PC-9 (cell line): ENCODE data around the gene PRXL2B. TPM values are rescaled to one million over a fixed set of nuclear protein-coding genes. Genes with fewer than 3 reads are reported as not detected.

Source experiments
- BruUV-seq: library from RNA; stranded (reverse); fragments of 400-500 nt; replicated peaks from 2 replicates; lab custom pipeline; 2021; lab: Mats Ljungman, UMichigan
- CTCF ChIA-PET: fragments of 300-600 bp; sonication (Branson Sonifier 250); formaldehyde crosslinking; loops from one replicate; lab custom pipeline; 2022; ENCODE audit warnings: antibody characterized with exemption; lab: Charles Lee
- POLR2A ChIA-PET: fragments of 300-600 bp; sonication (Branson Sonifier 250); formaldehyde crosslinking; loops from one replicate; lab custom pipeline; 2022; ENCODE audit warnings: antibody characterized with exemption; ENCODE audit not compliant: unreplicated experiment; lab: Charles Lee
- DNase-seq, 2 experiments: peaks; one replicate each; pipeline versions ENCODE4 v3.0.0 to v3.0.0-alpha.2; 2015 to 2022; ENCODE audit warnings: mixed read lengths in 1 of 2
- H2AFZ ChIP-seq: fragments of 200-600 bp; sonication (generic); 2 replicates; pipeline ENCODE4 v1.8.1; 2017; ENCODE audit warnings: antibody characterized with exemption
- H3F3A ChIP-seq: fragments of 200-600 bp; sonication (generic); 2 replicates; pipeline ENCODE4 v1.8.1; 2017; ENCODE audit warnings: antibody characterized with exemption, mild to moderate bottlenecking, low read depth; ENCODE audit not compliant: insufficient read depth
- H3K27ac ChIP-seq: fragments of 200-600 bp; sonication (generic); 2 replicates; pipeline ENCODE4 v1.6.1; 2016; ENCODE audit warnings: mixed run types
- H3K27me3 ChIP-seq: fragments of 200-600 bp; sonication (generic); 2 replicates; pipeline ENCODE4 v1.6.1; 2016; ENCODE audit warnings: low read depth, mixed run types; ENCODE audit not compliant: insufficient read depth
- H3K36me3 ChIP-seq: fragments of 200-600 bp; sonication (generic); 2 replicates; pipeline ENCODE4 v1.6.1; 2016; ENCODE audit warnings: low read depth, mixed run types
- H3K4me1 ChIP-seq: fragments of 200-600 bp; sonication (generic); replicated peaks from 2 replicates; pipeline ENCODE4 v1.6.1; 2016; ENCODE audit warnings: mixed run types; ENCODE audit not compliant: insufficient read depth
- H3K4me2 ChIP-seq: fragments of 200-600 bp; sonication (generic); 2 replicates; pipeline ENCODE4 v1.6.1; 2017; ENCODE audit warnings: mixed run types
- H3K4me3 ChIP-seq: fragments of 200-600 bp; sonication (generic); 2 replicates; pipeline ENCODE4 v1.6.1; 2016; ENCODE audit warnings: mixed run types
- H3K79me2 ChIP-seq: fragments of 200-600 bp; sonication (generic); 2 replicates; pipeline ENCODE4 v1.6.1; 2017; ENCODE audit warnings: low read depth, mixed run types
- H3K9me2 ChIP-seq: fragments of 200-600 bp; sonication (generic); 2 replicates; pipeline ENCODE4 v1.8.1; 2017; ENCODE audit warnings: mild to moderate bottlenecking; ENCODE audit not compliant: insufficient read depth
- H3K9me3 ChIP-seq: fragments of 200-600 bp; sonication (generic); 2 replicates; pipeline ENCODE4 v1.8.1; 2016; ENCODE audit warnings: low read depth; ENCODE audit not compliant: insufficient read depth
- H4K20me1 ChIP-seq: fragments of 200-600 bp; sonication (generic); 2 replicates; pipeline ENCODE4 v1.8.1; 2017; ENCODE audit not compliant: insufficient read depth
- CTCF ChIP-seq: fragments of 200-600 bp; sonication (generic); conservative IDR thresholded peaks from 2 replicates; pipeline ENCODE4 v1.6.1; 2017; ENCODE audit warnings: mixed run types, antibody characterized with exemption, mild to moderate bottlenecking, moderate library complexity
- EZH2 ChIP-seq: fragments of 200-600 bp; sonication (generic); IDR thresholded peaks from 2 replicates; pipeline ENCODE4 v1.8.0; 2017; ENCODE audit warnings: antibody characterized with exemption, low read depth
- intact Hi-C: fragments of 100-400 bp; cut with micrococcal nuclease; formaldehyde crosslinking; loops from one replicate; pipeline ENCODE4 v1.10.0; 2022; ENCODE audit not compliant: unreplicated experiment
- total RNA-seq: library from RNA; stranded (reverse); gene quantifications from 2 replicates; pipeline ENCODE4 v1.2.3, GENCODE V29; 2021

The PRXL2B gene
- total RNA-seq, 1 experiment from 2014 or later = 26.1 TPM

DNA sequence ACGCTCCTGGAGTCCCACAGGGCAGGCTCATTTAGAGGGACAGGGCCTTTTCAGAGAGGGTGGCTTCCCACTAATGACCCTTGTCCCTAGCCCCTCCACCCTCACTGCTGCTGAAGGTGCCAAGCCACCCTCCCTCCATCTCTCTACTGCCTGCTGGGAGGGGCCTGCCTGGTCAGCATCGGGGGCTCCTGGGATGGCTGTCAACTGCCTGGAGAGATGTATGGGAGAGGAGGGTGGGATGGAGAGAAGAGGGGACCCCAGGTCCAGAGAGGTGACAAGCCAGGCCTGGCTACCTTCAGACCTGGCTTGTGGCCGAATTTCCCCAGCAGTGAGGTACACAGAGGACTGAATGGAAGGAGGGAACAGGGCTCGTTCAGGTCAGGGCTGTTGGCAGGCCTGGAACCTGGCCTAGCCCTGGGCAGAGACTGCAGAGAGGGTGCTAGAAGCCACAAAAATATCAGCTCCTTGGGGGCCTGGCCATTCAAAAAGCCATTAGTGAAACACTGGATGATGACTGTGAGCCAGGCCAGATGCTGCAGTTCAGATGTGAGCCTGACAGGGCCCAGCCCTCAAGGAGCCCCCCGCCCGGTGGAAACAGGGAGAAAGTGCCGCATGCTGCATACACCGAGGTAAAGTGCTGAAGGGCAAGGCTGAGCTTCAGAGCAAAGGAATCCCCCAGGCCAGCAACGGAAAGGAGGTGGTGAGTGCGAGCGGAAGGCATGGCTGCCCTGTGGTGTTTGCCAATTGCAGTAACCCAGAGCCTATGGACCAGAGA is 26.2 kb downstream of the PRXL2B start:
- POLR2A ChIA-PET = no interaction called here
- H3K79me2 ChIP-seq = no peaks in the 10 kb centered on the region
- no peak overlapping the region for H2AFZ ChIP-seq
- H4K20me1 ChIP-seq = no peaks in the 10 kb centered on the region
- CTCF ChIA-PET = no interaction called here
- no peak overlapping the region for H3K4me2 ChIP-seq
- BruUV-seq = no TSS peak
- no peak overlapping the region for H3K4me3 ChIP-seq
- H3K27me3 ChIP-seq = peaks cover 74% of the 10 kb centered on the region
- no peaks in the 10 kb centered on the region for H3K36me3 ChIP-seq
- intact Hi-C loops = no loop called here
- H3F3A ChIP-seq = peaks cover 9% of the 10 kb centered on the region; the same call in 1 of the 2 replicates
- no peaks in the 10 kb centered on the region for H3K4me1 ChIP-seq
- H3K9me2 ChIP-seq = no peaks in the 10 kb centered on the region
- H3K9me3 ChIP-seq = no peaks in the 10 kb centered on the region; the same call in 1 of the 2 replicates
- TF ChIP-seq CTCF (no peak), EZH2 (no peak)
- H3K27ac ChIP-seq = no peak overlapping the region
- no peak for DNase-seq

GRCh38 chr1:2614145-2614544 is 27.6 kb downstream of the PRXL2B start:
- DNase-seq = no peak
- CTCF ChIA-PET = no interaction called here
- Histone ChIP-seq H3K4me2 (no peak overlapping the region), H3F3A (peaks cover 4% of the 10 kb centered on the region; the same call in 1 of the 2 replicates), H3K36me3 (no peaks in the 10 kb centered on the region), H3K4me3 (no peak overlapping the region), H3K4me1 (no peaks in the 10 kb centered on the region), H3K27me3 (peaks cover 88% of the 10 kb centered on the region), H3K27ac (no peak overlapping the region), H4K20me1 (no peaks in the 10 kb centered on the region), H3K9me3 (no peaks in the 10 kb centered on the region; the same call in 1 of the 2 replicates), H2AFZ (no peak overlapping the region), H3K9me2 (no peaks in the 10 kb centered on the region), H3K79me2 (no peaks in the 10 kb centered on the region)
- no TSS peak for BruUV-seq
- intact Hi-C loops = no loop called here
- no peak for TF ChIP-seq EZH2
- TF ChIP-seq CTCF = no peak
- POLR2A ChIA-PET = interaction anchor here (0.6 kb wide), 1 partner anchor 29 kb away, joined by 3 read pairs; no protein-coding TSS in a partner anchor

GRCh38 chr1:2617971-2618470 is 31.4 kb downstream of the PRXL2B start:
- Histone ChIP-seq H3K9me3 (no peaks in the 10 kb centered on the region; the same call in 1 of the 2 replicates), H3K27ac (no peak overlapping the region), H3K79me2 (no peaks in the 10 kb centered on the region), H3F3A (no peaks in the 10 kb centered on the region), H2AFZ (no peak overlapping the region), H3K9me2 (no peaks in the 10 kb centered on the region), H3K4me1 (no peaks in the 10 kb centered on the region), H3K27me3 (peaks cover 94% of the 10 kb centered on the region), H3K4me2 (no peak overlapping the region), H3K4me3 (no peak overlapping the region), H4K20me1 (no peaks in the 10 kb centered on the region), H3K36me3 (no peaks in the 10 kb centered on the region)
- no TSS peak for BruUV-seq
- no peak for TF ChIP-seq EZH2
- no peak for TF ChIP-seq CTCF
- intact Hi-C loops = no loop called here
- ChIA-PET POLR2A (no interaction called here), CTCF (no interaction called here)
- DNase-seq = no peak
